ENCODE measurements around the gene MAPK10.

DNA sequence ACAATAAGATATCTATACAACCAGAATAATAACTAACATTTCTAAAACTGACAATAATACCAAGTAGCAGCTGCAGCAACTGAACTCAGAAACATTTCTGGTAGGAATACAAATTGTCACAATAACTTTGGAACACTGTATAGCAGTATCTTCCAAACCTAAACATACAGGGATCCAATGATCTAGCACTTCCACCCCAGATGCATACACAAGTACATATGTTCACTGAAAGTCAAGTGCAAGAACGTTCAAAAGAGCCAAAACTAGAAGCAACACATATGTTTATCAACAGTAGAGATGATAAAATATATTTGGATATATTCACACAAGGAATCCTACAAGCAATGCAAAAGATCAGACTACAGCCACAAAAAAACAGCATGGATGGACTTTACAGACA is 46.2 kb downstream of the MAPK10 start:
- TF ChIP-seq POLR2AphosphoS5 (IDR thresholded peaks at IDR 0.05; ENCODE audit: low read depth, low read length) (no peak), TAF1 (IDR thresholded peaks at IDR 0.05; ENCODE audit: borderline replicate concordance, insufficient read depth, low read length) (no peak), SIN3A (IDR thresholded peaks at IDR 0.05; ENCODE audit: borderline replicate concordance, insufficient read depth, low read length) (no peak)

All from PFSK-1 (cell line).